ENCODE measurements around the gene TNC. TPM values are rescaled to one million over a fixed set of nuclear protein-coding genes. Genes with fewer than 3 reads are reported as not detected.
"Not testable (repeated sequence)": the region's sequence is repeated elsewhere in the genome, so short reads cannot be mapped to it uniquely, and the experiment has no call there.

The TNC gene
- total and polyA plus RNA-seq, 2 of the 4 experiments (the other 2 are of a cell fraction) = 192 to 253 TPM

GRCh38 chr9:115130176-115130575 lies 12.2 kb upstream of the TNC start:
- Histone ChIP-seq H4K8ac (ENCODE audit: low read depth in 2 of 2, low read length in 2 of 2) (no peak overlapping the region), H3K23ac (ENCODE audit: low read depth, low read length) (no peak overlapping the region), H3K9me1 (ENCODE audit: insufficient read depth, low read length) (peaks cover 20% of the 10 kb centered on the region), H3K4me1 (ENCODE audit: control insufficient read depth, insufficient read depth, low read length) (peaks cover 17% of the 10 kb centered on the region), H4K5ac (ENCODE audit: low read depth, low read length) (no peak overlapping the region), H3K4me3 (ENCODE audit: insufficient read depth, low read depth, low read length) (no peak overlapping the region), H3K9me3 (ENCODE audit: control insufficient read depth, insufficient read depth, low read length) (peaks cover 3% of the 10 kb centered on the region), H2AK9ac (replicated peaks; ENCODE audit: low read depth, low read length, poor library complexity) (no peak overlapping the region), H2AFZ (replicated peaks; ENCODE audit: low read length, poor library complexity) (no peak overlapping the region), H3K14ac (replicated peaks; ENCODE audit: low read depth, low read length) (no peak overlapping the region), H2AK5ac (ENCODE audit: low read depth, low read length) (no peak overlapping the region), H3K56ac (ENCODE audit: extremely low read depth, insufficient read depth, low read length) (no peak overlapping the region), H2BK120ac (ENCODE audit: low read depth, low read length) (no peak overlapping the region), H3K27ac (ENCODE audit: insufficient read depth, low read length) (no peak overlapping the region), H4K20me1 (ENCODE audit: insufficient read depth, low read length) (no peaks in the 10 kb centered on the region), H2BK20ac (ENCODE audit: low read depth, low read length) (no peak overlapping the region), H3K27me3 (ENCODE audit: control insufficient read depth, insufficient read depth, low read length) (no peaks in the 10 kb centered on the region), H2BK5ac (ENCODE audit: low read depth, low read length, poor library complexity, severe bottlenecking) (no peak overlapping the region), H3K4me2 (ENCODE audit: low read depth, low read length) (no peak overlapping the region), H3K9ac (ENCODE audit: low read depth, low read length) (no peak overlapping the region), H2BK15ac (ENCODE audit: low read depth, low read length) (0 out of 3 replicates have a peak overlapping the region, but pooled peaks have one; percentile 21), H3K79me1 (ENCODE audit: low read depth in 1 of 2, low read length in 2 of 2) (no peaks in the 10 kb centered on the region), H3K18ac (ENCODE audit: low read depth, low read length) (no peak overlapping the region), H3K36me3 (ENCODE audit: control insufficient read depth, insufficient read depth, low read length) (no peaks in the 10 kb centered on the region), H4K91ac (ENCODE audit: insufficient read depth, low read depth, low read length) (no peak overlapping the region), H3K4ac (ENCODE audit: low read depth, low read length) (no peak overlapping the region)
- ChIA-PET CTCF (no interaction called here), POLR2A (ENCODE audit: unreplicated experiment) (interaction anchor here (1.0 kb wide), 1 partner anchor 12 kb away, joined by 3 read pairs; the partner anchor contains the start of gene TNC)
- dilution Hi-C loops (cut with HindIII; ENCODE audit: low sequenced_read_pairs, unreplicated experiment) = no loop called here
- intact Hi-C loops (cut with micrococcal nuclease) = no loop called here
- WGBS, 2 experiments (ENCODE audit: extremely low coverage in 2 of 2, insufficient read length in 1 of 2) = no CpG with 5 or more reads among the region's 3 CpGs
- in situ Hi-C loops (cut with MboI; ENCODE audit: low sequenced_read_pairs) = no loop called here
- DNase-seq (no peak), ATAC-seq (ENCODE audit: low read depth) (no peak)
- BruUV-seq (replicated peaks) = no TSS peak
- TF ChIP-seq CEBPB (IDR thresholded peaks at IDR 0.05; ENCODE audit: low read depth, low read length) = no peak
- no peak for TF ChIP-seq MAZ (IDR thresholded peaks at IDR 0.05; ENCODE audit: borderline replicate concordance, low read depth, low read length)
- TF ChIP-seq MAFK (IDR thresholded peaks at IDR 0.05; ENCODE audit: low read depth, low read length) = no peak

GRCh38 chr9:115128726-115129125 lies 10.8 kb upstream of the TNC start:
- H4K5ac ChIP-seq (ENCODE audit: low read depth, low read length); H3K27me3 ChIP-seq (ENCODE audit: control insufficient read depth, insufficient read depth, low read length); H2BK15ac ChIP-seq (ENCODE audit: low read depth, low read length); H2AK9ac ChIP-seq (replicated peaks; ENCODE audit: low read depth, low read length, poor library complexity); H3K4ac ChIP-seq (ENCODE audit: low read depth, low read length); H3K79me1 ChIP-seq (ENCODE audit: low read depth in 1 of 2, low read length in 2 of 2); H2BK120ac ChIP-seq (ENCODE audit: low read depth, low read length); BruUV-seq (replicated peaks); H2AK5ac ChIP-seq (ENCODE audit: low read depth, low read length); H3K9ac ChIP-seq (ENCODE audit: low read depth, low read length); H3K56ac ChIP-seq (ENCODE audit: extremely low read depth, insufficient read depth, low read length); H3K23ac ChIP-seq (ENCODE audit: low read depth, low read length); H3K9me3 ChIP-seq (ENCODE audit: control insufficient read depth, insufficient read depth, low read length); POLR2A ChIA-PET (ENCODE audit: unreplicated experiment); CTCF ChIA-PET; H3K4me2 ChIP-seq (ENCODE audit: low read depth, low read length); H3K4me1 ChIP-seq (ENCODE audit: control insufficient read depth, insufficient read depth, low read length); H3K36me3 ChIP-seq (ENCODE audit: control insufficient read depth, insufficient read depth, low read length); H2AFZ ChIP-seq (replicated peaks; ENCODE audit: low read length, poor library complexity); H3K4me3 ChIP-seq (ENCODE audit: insufficient read depth, low read depth, low read length); H3K14ac ChIP-seq (replicated peaks; ENCODE audit: low read depth, low read length); ATAC-seq (ENCODE audit: low read depth); in situ Hi-C loops (cut with MboI; ENCODE audit: low sequenced_read_pairs); H4K20me1 ChIP-seq (ENCODE audit: insufficient read depth, low read length); H3K18ac ChIP-seq (ENCODE audit: low read depth, low read length); H3K27ac ChIP-seq (ENCODE audit: insufficient read depth, low read length); H4K8ac ChIP-seq (ENCODE audit: low read depth in 2 of 2, low read length in 2 of 2); DNase-seq; intact Hi-C loops (cut with micrococcal nuclease); H4K91ac ChIP-seq (ENCODE audit: insufficient read depth, low read depth, low read length); dilution Hi-C loops (cut with HindIII; ENCODE audit: low sequenced_read_pairs, unreplicated experiment); H2BK20ac ChIP-seq (ENCODE audit: low read depth, low read length); H2BK5ac ChIP-seq (ENCODE audit: low read depth, low read length, poor library complexity, severe bottlenecking): not testable (repeated sequence)
- H3K9me1 ChIP-seq (ENCODE audit: insufficient read depth, low read length) = peaks cover 11% of the 10 kb centered on the region
- WGBS, 2 experiments (ENCODE audit: extremely low coverage in 2 of 2, insufficient read length in 1 of 2) = no CpG with 5 or more reads among the region's 6 CpGs

All from IMR-90 (cell line).